ENCODE data around the gene PHAF1.

- TF ChIP-seq POLR2A (IDR thresholded peaks at IDR 0.05) (no peak), CTCF (IDR thresholded peaks at IDR 0.05 in 8 of 11, conservative IDR thresholded peaks at IDR 0.05 in 3 of 11) (no peak)
Observed at GRCh38 chr16:67183284-67183626, 73.5 kb downstream of the PHAF1 start.
